GM20431 (cell line): ENCODE measurements around the gene FIS1.
"Not testable (repeated sequence)": the region's sequence is repeated elsewhere in the genome, so short reads cannot be mapped to it uniquely, and the experiment has no call there.

ENCODE experiments used
- in situ Hi-C: fragments of 300-500 bp; cut with MseI, MboI; formaldehyde crosslinking; loops from one replicate; pipeline ENCODE4 v1.15.0; 2020; ENCODE audit warnings: low sequenced_read_pairs; ENCODE audit not compliant: unreplicated experiment

FIS1 gene

GRCh38 chr7:101264102-101264706 lies 19.3 kb upstream of the FIS1 start:
- in situ Hi-C loops: not testable (repeated sequence)

GRCh38 chr7:101258243-101258731 lies 13.4 kb upstream of the FIS1 start:
- in situ Hi-C loops: no loop called here

DNA sequence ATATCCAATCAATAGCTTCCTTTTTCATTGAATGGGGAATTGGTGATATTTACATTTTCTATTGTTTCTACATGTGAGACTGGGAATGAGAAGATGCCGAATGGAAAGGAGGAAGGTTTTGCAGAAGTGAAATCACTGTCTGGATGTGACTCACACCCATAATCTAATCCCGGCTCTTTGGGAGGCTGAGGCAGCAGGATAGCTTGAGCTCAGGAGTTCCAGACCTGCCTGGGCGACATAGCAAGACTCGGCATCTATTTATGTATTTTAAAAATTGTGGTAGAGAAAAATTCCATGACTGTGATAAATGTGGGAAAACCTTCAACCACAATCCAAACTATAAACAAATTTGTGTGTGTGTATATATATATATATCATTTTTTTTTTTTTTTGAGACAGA lies 10.9 kb upstream of the FIS1 start:
- in situ Hi-C loops: no loop called here

DNA sequence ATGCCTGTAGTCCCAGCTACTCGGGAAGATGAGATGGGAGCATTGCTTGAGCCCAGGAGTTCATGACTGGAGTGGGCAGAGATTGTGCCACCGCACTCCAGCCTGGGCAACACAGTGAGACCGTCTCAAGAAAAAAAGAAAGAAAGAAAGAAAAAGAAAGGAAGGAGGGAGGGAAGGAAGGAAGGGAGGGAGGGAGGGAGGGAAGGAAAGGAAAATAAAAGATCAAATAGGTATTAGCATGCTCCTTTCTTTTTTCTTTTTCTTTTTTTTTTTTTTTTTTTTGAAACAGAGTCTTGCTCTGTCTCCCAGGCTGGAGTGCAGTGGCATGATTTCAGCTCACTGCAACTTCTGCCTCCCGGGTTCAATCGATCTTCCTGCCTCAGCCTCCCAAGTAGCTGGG lies 8.3 kb upstream of the FIS1 start:
- in situ Hi-C loops: not testable (repeated sequence)

DNA sequence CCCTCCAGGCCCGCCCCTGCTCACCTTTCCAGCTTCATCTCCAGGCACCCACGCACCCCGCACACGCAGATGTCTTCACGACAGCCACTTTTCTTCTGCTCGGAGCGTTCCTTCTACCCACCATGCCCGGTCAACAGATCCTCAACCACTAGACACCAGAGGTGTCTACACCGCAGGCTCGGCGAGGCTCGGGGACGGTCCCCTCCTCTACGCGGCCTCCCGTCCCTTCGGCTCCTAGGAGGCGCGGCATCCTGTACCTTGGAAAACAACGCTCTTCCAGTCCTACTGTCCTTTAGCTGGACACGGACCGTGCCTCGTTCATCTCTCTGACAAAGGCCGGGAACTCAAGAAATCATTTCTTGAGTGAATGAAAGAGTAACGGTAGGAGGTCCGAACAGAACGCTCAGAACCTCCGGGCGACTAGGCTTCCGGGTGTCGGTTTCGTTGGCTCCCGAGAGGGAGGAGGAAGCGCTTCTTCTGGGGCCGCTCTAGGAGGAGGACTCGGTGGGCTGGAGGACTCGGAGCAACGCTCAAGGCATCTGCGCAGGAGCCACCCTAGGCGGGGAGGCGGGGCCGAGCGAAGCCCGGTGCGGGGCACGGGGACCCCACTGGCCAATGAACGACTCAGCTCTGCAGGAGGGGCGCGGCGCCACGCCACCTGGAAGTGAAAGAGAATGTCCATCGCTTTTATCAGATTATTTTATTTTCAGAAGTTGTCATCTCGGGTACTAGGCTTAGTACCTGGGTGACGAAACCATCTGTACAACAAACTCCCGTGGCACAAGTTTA lies 7.2 kb upstream of the FIS1 start:
- in situ Hi-C loops: no loop called here

DNA sequence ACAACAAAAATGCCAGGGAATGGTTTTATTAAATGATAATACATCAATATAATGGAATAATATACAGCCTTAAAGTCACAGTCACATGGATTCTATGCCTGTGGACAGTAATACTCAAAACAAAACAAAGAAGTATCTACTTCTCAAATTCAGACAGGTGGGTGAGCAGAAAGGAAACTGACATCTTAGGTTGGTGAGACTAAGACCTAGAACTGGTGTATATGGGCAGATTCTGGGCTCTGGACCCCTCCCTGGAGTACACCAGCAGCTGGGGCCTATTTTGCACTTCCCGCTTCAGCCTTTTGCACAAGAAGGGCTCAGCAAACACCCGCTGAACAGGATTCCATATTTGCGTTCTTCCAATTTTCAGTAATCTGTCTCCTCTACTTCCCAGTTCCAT lies 5.4 kb upstream of the FIS1 start:
- in situ Hi-C loops: no loop called here

DNA sequence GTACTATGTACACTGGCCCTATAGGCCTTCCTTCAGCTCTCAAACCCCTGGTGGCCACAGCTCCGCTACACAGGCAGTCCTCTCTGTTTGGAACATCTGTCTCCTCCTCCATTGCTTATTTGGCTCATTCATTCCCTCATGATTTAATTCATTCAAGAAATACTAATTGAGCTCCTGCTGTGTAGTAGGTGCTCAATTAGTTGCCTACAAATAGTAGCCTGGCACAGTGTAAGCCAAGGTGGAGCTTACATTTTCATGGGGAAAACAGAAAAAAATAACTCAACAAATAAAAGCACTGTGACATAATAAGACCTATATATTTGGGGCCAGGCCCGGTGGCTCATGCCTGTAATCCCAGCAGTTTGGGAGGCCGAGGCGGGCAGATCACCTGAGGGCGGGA lies 3.4 kb upstream of the FIS1 start:
- in situ Hi-C loops: no loop called here

- in situ Hi-C loops: no loop called here
Measured at GRCh38 chr7:101245147-101245668, 327 bp upstream of the FIS1 start.

DNA sequence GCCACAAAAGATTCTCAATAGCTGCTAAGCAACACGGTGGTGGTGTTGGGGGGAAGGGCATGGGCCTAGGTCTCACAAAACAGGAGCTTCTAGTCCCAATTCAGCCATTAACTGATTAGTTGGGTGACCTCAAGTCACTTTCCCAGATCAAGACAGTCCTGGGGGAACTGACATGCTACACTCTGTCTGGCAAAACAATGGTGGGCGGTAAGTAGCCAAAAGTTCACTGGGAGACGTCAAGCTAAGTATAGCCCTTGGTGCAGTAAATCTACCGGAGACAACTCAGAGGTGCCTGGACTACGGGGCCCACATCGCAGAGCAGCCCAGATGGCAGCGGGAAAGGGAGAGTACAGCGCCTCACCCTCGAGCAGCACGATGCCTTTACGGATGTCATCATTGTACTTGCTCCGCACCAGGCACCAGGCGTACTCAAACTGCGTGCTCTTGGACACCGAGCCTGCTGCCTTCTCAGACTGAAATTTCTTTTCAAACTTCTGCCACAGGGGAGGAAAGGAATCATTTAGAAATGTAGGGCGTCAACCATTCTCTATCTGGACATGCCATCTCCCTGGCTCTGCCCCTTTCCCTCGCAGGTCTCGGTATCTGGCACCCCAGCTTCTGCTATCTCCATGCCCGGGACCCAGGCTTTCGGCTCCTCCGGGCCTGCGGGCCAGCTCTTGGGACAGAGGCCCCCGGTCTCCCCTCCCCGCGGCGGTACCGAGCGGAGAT lies 1.1 kb downstream of the FIS1 start:
- in situ Hi-C loops: no loop called here

GRCh38 chr7:101241443-101242349 lies 3.2 kb downstream of the FIS1 start:
- in situ Hi-C loops: no loop called here

- in situ Hi-C loops: no loop called here
Measured at GRCh38 chr7:101241015-101241363, 3.9 kb downstream of the FIS1 start.

DNA sequence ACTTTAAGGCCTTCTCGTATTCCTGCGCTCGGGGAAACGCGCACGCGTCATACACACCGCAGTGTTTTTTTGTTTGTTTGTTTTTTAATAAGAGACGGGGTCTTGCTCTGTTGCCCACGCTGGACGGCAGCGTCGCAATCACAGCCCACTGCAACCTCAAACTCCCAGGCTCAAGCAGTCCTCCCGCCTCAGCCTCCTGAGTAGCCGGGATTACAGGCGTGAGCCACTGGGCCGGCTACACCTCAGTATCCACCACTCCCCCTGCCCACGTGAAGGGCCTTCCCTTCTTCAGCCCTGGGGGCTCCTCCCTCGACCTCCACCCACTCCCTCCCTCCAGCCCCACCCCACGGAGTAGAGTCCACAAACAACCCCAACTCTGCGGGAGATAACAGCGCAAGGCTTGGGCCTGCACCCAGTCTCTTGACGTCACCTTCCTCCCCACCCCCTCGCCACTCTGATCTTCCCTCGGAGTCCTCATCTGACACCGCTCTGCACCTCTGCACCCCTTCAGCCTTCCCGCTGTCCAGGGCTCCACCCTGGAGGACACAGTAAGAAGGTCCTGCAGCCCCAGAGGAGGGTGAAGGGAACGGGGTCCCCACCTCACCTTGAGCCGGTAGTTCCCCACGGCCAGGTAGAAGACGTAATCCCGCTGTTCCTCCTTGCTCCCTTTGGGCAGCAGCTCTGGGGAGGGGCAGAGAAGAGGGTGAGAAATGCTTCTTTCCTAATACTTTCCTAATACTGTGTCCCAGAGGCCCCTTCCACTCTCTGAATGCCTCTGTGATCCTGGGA lies 4.5 kb downstream of the FIS1 start:
- in situ Hi-C loops: no loop called here

- in situ Hi-C loops: no loop called here
Measured at GRCh38 chr7:101239951-101240220, 5.0 kb downstream of the FIS1 start.

DNA sequence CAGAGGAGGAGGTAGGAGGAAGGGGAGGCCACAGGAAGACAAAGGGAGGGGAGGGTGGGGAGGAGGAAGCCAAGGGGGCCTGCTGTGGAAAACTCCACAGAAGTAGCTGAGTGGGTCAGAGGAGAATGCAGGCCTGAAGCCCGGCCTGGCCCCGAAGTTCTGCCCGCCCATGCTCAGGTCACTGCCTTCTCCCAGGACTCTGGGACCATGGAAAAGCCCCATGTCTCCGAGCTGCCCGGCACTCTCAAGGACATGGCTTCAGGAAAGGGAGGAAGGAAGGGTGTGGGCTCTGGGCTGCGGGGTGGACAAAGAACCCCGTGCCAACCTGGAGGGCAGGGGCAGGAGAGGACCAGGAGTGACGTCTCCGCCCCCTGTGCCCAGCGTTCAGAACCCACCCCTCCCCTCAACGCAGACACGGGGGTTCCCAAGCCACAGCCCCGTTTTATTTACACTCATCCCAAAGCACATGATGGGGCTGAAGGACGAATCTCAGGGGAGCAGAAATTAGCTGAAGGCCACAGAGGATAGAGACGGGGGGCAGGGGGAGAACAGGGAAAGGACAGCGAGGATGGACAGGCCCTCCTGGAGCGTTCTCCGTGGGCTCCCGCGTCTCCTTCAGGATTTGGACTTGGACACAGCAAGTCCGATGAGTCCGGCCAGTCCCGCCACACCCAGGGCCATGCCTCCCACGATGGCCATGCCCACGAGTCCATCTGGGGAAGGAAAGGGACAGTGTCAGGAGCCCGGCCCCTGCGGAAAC lies 5.5 kb downstream of the FIS1 start:
- in situ Hi-C loops: no loop called here

GRCh38 chr7:101238226-101239182 lies 6.4 kb downstream of the FIS1 start:
- in situ Hi-C loops: no loop called here

DNA sequence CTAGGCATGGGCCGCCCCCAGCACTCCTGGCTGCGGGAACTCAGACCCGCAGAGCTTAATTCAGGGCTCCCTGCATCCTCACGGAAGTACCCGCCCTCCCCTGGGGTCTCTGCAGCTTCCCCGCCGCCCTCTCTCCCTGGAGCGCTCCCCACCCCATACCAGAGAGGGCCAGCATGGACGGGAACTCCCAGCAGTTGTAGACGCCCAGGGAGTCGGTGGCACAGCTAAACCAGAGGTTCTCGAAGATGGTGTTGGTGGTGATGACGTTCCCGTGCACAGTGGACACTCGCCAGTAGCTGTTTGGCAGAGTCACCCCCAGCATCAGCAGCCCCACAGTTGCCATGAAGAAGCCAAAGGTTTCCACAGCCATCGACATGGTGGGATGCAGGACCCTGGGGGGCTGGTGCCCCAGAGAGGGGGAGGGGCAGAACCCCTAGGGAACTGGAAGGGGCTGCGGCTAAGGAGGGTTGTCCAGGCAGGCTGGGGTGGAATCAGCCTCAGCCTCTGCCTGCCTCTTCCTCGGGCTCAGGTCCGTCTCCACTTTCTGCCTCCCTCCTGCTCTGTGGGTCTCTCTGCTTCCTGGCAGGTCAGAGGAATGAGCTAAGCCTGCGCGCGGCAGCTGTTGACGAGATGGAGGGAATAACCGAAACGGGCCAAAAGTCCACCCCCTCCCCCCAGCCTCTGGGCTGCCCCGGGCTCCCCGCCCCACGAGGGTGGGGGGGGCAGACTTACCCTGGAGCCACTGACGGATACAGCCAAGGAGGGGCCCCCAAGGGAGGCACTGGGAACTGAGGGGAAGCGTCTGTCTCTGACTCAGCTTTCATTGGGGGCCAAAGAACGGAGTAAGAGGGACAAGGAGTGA lies 7.4 kb downstream of the FIS1 start, which contains the start of gene CLDN15:
Gene CLDN15, minus strand, starts transcription at position 597 of the 862 bp plus-strand sequence. Its CDS starts 221 bp downstream, at position 376.
- in situ Hi-C loops: no loop called here
